ENCODE results near the gene THSD4. TPM values are rescaled to one million over a fixed set of nuclear protein-coding genes. Genes with fewer than 3 reads are reported as not detected.

The THSD4 gene
- polyA plus RNA-seq, 1 donor from 2014 or later: 0.46 TPM

DNA sequence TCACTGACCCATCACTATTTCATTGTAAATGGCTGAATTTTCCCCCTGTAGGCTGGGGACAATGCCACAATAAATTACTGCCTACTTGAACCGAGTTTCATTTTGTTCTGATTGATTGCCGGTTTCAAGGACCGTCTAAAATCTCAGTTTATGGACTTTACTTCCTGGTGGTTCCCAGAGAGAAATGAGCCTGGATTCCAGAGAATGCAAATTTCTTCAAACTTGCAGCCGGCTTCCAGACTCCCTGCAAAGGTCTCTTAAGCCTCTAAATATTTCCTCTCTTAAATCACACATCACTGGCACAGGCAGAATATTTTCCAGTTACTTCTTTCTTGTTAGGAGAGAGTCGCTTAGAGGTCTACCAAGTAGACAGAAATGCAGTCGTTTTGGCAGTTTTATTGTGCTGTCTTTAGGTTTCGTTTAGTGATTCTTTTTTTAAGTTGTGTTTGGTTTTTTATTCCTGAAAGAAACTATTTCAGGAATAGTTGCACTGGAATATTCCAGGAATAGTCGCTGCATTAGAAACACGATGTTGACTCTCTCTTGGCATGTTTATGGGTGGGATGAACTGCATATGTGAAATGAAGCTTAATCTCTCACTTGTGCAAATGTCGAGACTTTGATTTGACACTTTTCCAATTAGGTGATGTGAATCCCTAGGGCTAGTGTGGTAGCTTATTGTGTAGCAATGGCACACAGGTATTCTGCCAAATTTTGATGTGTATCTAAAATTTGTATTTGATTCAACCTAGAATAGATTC, 411.0 kb downstream of the THSD4 start:
- Histone ChIP-seq H3K27ac (ENCODE audit: low read length) (no peak overlapping the region), H3F3A (ENCODE audit: insufficient read depth, low read length, poor library complexity, severe bottlenecking) (no peaks in the 10 kb centered on the region), H3K27me3 (ENCODE audit: insufficient read depth, low read depth, low read length) (no peaks in the 10 kb centered on the region), H3K9me2 (ENCODE audit: insufficient read depth, low read length) (no peaks in the 10 kb centered on the region), H3K9ac (ENCODE audit: low read length) (no peak overlapping the region), H2AFZ (ENCODE audit: low read depth, low read length) (no peak overlapping the region), H3K4me2 (ENCODE audit: low read length) (no peak overlapping the region), H4K20me1 (ENCODE audit: insufficient read depth) (no peaks in the 10 kb centered on the region), H3K79me2 (replicated peaks; ENCODE audit: insufficient read depth, low read length) (no peaks in the 10 kb centered on the region), H3K36me3 (ENCODE audit: insufficient read depth, low read length) (no peaks in the 10 kb centered on the region), H3K9me3 (ENCODE audit: low read length) (no peaks in the 10 kb centered on the region), H3K4me3 (ENCODE audit: low read length) (no peak overlapping the region)
- TF ChIP-seq, protein P1, sequence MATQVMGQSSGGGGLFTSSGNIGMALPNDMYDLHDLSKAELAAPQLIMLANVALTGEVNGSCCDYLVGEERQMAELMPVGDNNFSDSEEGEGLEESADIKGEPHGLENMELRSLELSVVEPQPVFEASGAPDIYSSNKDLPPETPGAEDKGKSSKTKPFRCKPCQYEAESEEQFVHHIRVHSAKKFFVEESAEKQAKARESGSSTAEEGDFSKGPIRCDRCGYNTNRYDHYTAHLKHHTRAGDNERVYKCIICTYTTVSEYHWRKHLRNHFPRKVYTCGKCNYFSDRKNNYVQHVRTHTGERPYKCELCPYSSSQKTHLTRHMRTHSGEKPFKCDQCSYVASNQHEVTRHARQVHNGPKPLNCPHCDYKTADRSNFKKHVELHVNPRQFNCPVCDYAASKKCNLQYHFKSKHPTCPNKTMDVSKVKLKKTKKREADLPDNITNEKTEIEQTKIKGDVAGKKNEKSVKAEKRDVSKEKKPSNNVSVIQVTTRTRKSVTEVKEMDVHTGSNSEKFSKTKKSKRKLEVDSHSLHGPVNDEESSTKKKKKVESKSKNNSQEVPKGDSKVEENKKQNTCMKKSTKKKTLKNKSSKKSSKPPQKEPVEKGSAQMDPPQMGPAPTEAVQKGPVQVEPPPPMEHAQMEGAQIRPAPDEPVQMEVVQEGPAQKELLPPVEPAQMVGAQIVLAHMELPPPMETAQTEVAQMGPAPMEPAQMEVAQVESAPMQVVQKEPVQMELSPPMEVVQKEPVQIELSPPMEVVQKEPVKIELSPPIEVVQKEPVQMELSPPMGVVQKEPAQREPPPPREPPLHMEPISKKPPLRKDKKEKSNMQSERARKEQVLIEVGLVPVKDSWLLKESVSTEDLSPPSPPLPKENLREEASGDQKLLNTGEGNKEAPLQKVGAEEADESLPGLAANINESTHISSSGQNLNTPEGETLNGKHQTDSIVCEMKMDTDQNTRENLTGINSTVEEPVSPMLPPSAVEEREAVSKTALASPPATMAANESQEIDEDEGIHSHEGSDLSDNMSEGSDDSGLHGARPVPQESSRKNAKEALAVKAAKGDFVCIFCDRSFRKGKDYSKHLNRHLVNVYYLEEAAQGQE (IDR thresholded peaks at IDR 0.05; ENCODE audit: borderline replicate concordance): no peak
- TF ChIP-seq MXI1 (conservative IDR thresholded peaks at IDR 0.05; ENCODE audit: poor library complexity, severe bottlenecking): no peak
- no peak for TF ChIP-seq TAF1 (IDR thresholded peaks at IDR 0.05; ENCODE audit: low read depth)

GRCh38 chr15:71529361-71529760, 414.1 kb downstream of the THSD4 start:
- Histone ChIP-seq H3F3A (ENCODE audit: insufficient read depth, low read length, poor library complexity, severe bottlenecking) (no peaks in the 10 kb centered on the region), H3K9me3 (ENCODE audit: low read length) (no peaks in the 10 kb centered on the region), H2AFZ (ENCODE audit: low read depth, low read length) (no peak overlapping the region), H3K27ac (ENCODE audit: low read length) (no peak overlapping the region), H3K27me3 (ENCODE audit: insufficient read depth, low read depth, low read length) (no peaks in the 10 kb centered on the region), H3K4me3 (ENCODE audit: low read length) (no peak overlapping the region), H4K20me1 (ENCODE audit: insufficient read depth) (no peaks in the 10 kb centered on the region), H3K9me2 (ENCODE audit: insufficient read depth, low read length) (no peaks in the 10 kb centered on the region), H3K9ac (ENCODE audit: low read length) (no peak overlapping the region), H3K4me2 (ENCODE audit: low read length) (no peak overlapping the region), H3K79me2 (replicated peaks; ENCODE audit: insufficient read depth, low read length) (no peaks in the 10 kb centered on the region), H3K36me3 (ENCODE audit: insufficient read depth, low read length) (no peaks in the 10 kb centered on the region)
- TF ChIP-seq MXI1 (conservative IDR thresholded peaks at IDR 0.05; ENCODE audit: poor library complexity, severe bottlenecking) (no peak), EP300 (conservative IDR thresholded peaks at IDR 0.05; ENCODE audit: poor library complexity, severe bottlenecking) (no peak), EZH2 (IDR thresholded peaks at IDR 0.05; ENCODE audit: borderline replicate concordance, insufficient read depth, low read length, poor library complexity, severe bottlenecking) (no peak), RAD21 (conservative IDR thresholded peaks at IDR 0.05) (no peak), TAF1 (IDR thresholded peaks at IDR 0.05; ENCODE audit: low read depth) (no peak), SMC3 (conservative IDR thresholded peaks at IDR 0.05; ENCODE audit: poor library complexity) (no peak), POLR2AphosphoS5 (IDR thresholded peaks at IDR 0.05) (no peak)
- TF ChIP-seq, protein P2, sequence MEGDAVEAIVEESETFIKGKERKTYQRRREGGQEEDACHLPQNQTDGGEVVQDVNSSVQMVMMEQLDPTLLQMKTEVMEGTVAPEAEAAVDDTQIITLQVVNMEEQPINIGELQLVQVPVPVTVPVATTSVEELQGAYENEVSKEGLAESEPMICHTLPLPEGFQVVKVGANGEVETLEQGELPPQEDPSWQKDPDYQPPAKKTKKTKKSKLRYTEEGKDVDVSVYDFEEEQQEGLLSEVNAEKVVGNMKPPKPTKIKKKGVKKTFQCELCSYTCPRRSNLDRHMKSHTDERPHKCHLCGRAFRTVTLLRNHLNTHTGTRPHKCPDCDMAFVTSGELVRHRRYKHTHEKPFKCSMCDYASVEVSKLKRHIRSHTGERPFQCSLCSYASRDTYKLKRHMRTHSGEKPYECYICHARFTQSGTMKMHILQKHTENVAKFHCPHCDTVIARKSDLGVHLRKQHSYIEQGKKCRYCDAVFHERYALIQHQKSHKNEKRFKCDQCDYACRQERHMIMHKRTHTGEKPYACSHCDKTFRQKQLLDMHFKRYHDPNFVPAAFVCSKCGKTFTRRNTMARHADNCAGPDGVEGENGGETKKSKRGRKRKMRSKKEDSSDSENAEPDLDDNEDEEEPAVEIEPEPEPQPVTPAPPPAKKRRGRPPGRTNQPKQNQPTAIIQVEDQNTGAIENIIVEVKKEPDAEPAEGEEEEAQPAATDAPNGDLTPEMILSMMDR (IDR thresholded peaks at IDR 0.05; ENCODE audit: poor library complexity, severe bottlenecking): no peak
- TF ChIP-seq, protein P1 (IDR thresholded peaks at IDR 0.05; ENCODE audit: borderline replicate concordance): no peak

All from neural cell (in vitro differentiated cells).